SK-N-SH (cell line): ENCODE measurements around the gene COL9A3.

ENCODE experiments used
- CHD2 ChIP-seq: fragments of 150-350 bp; IDR thresholded peaks from 2 replicates; pipeline ENCODE4 v1.6.1; 2018; ENCODE audit warnings: low read length; ENCODE audit not compliant: partially characterized antibody
- FOSL2 ChIP-seq: IDR thresholded peaks from 2 replicates; pipeline ENCODE4 v1.4.0; 2012; ENCODE audit warnings: low read depth, mild to moderate bottlenecking, moderate library complexity, borderline replicate concordance
- GABPA ChIP-seq: IDR thresholded peaks from 2 replicates; pipeline ENCODE4 v1.4.0; 2012; ENCODE audit warnings: low read depth, mild to moderate bottlenecking
- GATA2 ChIP-seq: sonication (generic); formaldehyde crosslinking; IDR thresholded peaks from 2 replicates; pipeline ENCODE4 v1.5.0; 2020; ENCODE audit warnings: mild to moderate bottlenecking, missing genetic modification reagents
- NFIC ChIP-seq: IDR thresholded peaks from 2 replicates; pipeline ENCODE4 v1.4.0; 2012; ENCODE audit warnings: borderline replicate concordance
- POLR2AphosphoS5 ChIP-seq: IDR thresholded peaks from 2 replicates; pipeline ENCODE4 v1.6.1; 2012; ENCODE audit warnings: low read depth, low read length
- RAD21 ChIP-seq: IDR thresholded peaks from 2 replicates; pipeline ENCODE4 v1.6.1; 2012; ENCODE audit warnings: mild to moderate bottlenecking, low read length
- RXRA ChIP-seq: IDR thresholded peaks from 2 replicates; pipeline ENCODE4 v1.4.0; 2012; ENCODE audit warnings: low read depth, mild to moderate bottlenecking, borderline replicate concordance
- SMC3 ChIP-seq: IDR thresholded peaks from 2 replicates; pipeline ENCODE4 v1.6.1; 2012; ENCODE audit warnings: low read depth, low read length, improper control_type of control experiment
- YY1 ChIP-seq: IDR thresholded peaks from 2 replicates; pipeline ENCODE4 v1.4.0; 2012; ENCODE audit warnings: low read depth, mild to moderate bottlenecking
- TF ChIP-seq, protein P1 (sequence below): fragments of 150-350 bp; IDR thresholded peaks from 2 replicates; pipeline ENCODE4 v1.6.1; 2016; ENCODE audit warnings: mild to moderate bottlenecking, low read depth, low read length
- TF ChIP-seq, protein P2 (sequence below): fragments of 200-600 bp; sonication (generic); IDR thresholded peaks from 2 replicates; pipeline ENCODE4 v1.6.1; 2017; ENCODE audit warnings: antibody characterized with exemption, mild to moderate bottlenecking, moderate library complexity
- TF ChIP-seq, protein P3 (sequence below): IDR thresholded peaks from 2 replicates; pipeline ENCODE4 v1.6.1; 2012; ENCODE audit warnings: mild to moderate bottlenecking, low read depth, low read length, moderate library complexity
- TF ChIP-seq, protein P4 (sequence below): IDR thresholded peaks from 2 replicates; pipeline ENCODE4 v1.4.0; 2012; ENCODE audit warnings: low read depth

DNA sequence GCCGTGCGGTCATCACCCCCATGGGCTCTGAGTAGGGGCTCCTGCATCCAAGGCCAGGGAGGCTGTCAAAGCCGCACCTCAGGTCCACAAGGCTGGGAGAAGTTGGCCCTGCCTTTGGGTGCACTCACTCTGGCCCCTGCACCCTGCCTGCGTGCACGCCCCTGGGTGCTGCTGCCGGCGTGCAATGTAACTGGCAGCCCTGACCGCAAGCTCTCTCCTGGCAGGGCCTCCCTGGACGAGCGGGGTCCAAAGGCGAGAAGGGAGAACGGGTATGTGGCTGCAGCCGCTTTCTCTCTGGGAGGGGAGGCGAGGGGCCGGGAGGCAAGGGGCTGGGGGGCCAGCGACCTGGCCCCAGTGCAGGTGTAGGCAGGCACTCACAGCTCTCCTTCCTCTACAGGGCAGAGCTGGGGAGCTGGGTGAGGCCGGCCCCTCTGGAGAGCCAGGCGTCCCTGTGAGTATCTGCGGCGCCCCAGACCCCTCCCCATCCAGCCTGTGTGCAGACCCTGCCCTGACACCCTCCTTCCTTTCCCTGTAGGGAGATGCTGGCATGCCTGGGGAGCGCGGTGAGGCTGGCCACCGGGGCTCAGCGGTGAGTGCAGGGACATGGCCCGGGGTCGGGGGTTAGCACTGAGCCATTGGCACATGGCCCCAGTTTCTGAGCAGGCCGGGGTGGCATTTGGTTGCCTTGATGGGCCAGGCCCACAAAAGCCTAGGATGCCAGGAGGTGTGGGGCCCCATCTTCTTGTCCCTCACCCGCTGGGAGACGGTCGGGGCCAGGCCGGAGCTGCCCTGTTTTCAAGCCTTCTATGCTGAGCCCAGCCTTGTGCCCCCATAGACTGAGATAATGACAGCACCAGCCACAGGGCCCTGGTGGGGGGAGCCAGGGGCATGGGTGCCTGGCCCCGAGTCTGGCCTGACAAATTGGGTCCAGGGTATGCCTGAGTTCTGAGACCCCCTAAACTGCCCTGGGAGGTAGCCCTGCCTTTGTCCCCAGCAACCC, 12.7 kb downstream of the COL9A3 start:
- TF ChIP-seq SMC3 (no peak), CHD2 (no peak), FOSL2 (no peak), YY1 (no peak), GABPA (no peak), NFIC (no peak), RAD21 (no peak), POLR2AphosphoS5 (no peak), GATA2 (CRISPR knock-in tag) (no peak), RXRA (no peak)
- TF ChIP-seq, protein P1, sequence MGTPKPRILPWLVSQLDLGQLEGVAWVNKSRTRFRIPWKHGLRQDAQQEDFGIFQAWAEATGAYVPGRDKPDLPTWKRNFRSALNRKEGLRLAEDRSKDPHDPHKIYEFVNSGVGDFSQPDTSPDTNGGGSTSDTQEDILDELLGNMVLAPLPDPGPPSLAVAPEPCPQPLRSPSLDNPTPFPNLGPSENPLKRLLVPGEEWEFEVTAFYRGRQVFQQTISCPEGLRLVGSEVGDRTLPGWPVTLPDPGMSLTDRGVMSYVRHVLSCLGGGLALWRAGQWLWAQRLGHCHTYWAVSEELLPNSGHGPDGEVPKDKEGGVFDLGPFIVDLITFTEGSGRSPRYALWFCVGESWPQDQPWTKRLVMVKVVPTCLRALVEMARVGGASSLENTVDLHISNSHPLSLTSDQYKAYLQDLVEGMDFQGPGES = no peak
- TF ChIP-seq, protein P2, sequence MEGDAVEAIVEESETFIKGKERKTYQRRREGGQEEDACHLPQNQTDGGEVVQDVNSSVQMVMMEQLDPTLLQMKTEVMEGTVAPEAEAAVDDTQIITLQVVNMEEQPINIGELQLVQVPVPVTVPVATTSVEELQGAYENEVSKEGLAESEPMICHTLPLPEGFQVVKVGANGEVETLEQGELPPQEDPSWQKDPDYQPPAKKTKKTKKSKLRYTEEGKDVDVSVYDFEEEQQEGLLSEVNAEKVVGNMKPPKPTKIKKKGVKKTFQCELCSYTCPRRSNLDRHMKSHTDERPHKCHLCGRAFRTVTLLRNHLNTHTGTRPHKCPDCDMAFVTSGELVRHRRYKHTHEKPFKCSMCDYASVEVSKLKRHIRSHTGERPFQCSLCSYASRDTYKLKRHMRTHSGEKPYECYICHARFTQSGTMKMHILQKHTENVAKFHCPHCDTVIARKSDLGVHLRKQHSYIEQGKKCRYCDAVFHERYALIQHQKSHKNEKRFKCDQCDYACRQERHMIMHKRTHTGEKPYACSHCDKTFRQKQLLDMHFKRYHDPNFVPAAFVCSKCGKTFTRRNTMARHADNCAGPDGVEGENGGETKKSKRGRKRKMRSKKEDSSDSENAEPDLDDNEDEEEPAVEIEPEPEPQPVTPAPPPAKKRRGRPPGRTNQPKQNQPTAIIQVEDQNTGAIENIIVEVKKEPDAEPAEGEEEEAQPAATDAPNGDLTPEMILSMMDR = no peak
- TF ChIP-seq, protein P3, sequence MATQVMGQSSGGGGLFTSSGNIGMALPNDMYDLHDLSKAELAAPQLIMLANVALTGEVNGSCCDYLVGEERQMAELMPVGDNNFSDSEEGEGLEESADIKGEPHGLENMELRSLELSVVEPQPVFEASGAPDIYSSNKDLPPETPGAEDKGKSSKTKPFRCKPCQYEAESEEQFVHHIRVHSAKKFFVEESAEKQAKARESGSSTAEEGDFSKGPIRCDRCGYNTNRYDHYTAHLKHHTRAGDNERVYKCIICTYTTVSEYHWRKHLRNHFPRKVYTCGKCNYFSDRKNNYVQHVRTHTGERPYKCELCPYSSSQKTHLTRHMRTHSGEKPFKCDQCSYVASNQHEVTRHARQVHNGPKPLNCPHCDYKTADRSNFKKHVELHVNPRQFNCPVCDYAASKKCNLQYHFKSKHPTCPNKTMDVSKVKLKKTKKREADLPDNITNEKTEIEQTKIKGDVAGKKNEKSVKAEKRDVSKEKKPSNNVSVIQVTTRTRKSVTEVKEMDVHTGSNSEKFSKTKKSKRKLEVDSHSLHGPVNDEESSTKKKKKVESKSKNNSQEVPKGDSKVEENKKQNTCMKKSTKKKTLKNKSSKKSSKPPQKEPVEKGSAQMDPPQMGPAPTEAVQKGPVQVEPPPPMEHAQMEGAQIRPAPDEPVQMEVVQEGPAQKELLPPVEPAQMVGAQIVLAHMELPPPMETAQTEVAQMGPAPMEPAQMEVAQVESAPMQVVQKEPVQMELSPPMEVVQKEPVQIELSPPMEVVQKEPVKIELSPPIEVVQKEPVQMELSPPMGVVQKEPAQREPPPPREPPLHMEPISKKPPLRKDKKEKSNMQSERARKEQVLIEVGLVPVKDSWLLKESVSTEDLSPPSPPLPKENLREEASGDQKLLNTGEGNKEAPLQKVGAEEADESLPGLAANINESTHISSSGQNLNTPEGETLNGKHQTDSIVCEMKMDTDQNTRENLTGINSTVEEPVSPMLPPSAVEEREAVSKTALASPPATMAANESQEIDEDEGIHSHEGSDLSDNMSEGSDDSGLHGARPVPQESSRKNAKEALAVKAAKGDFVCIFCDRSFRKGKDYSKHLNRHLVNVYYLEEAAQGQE = no peak
- TF ChIP-seq, protein P4, sequence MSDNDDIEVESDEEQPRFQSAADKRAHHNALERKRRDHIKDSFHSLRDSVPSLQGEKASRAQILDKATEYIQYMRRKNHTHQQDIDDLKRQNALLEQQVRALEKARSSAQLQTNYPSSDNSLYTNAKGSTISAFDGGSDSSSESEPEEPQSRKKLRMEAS = no peak
